Gastroesophageal sphincter (tissue), 3 donors: ENCODE measurements around the gene TENT4B.

Experiments used
- CTCF ChIP-seq, 4 experiments: fragments of 200-600 bp in 2 of 4; fragments of 450-650 bp in 2 of 4; sonication (generic) in 1 of 4; IDR thresholded peaks; one replicate each; pipeline ENCODE4 v1.5.1; 2017 to 2019; ENCODE audit warnings: antibody characterized with exemption in 4 of 4, mild to moderate bottlenecking in 2 of 4, moderate library complexity in 2 of 4
- EP300 ChIP-seq: sonication (generic); formaldehyde crosslinking; IDR thresholded peaks from one replicate; pipeline ENCODE4 v1.6.1; 2017; ENCODE audit warnings: antibody characterized with exemption, mild to moderate bottlenecking
- POLR2A ChIP-seq, 2 donors: fragments of 450-650 bp; IDR thresholded peaks; one replicate each; pipeline ENCODE4 v1.6.1; 2017; ENCODE audit warnings: antibody characterized with exemption in 2 of 2, mild to moderate bottlenecking in 2 of 2, moderate library complexity in 1 of 2
- POLR2AphosphoS5 ChIP-seq: sonication (generic); formaldehyde crosslinking; IDR thresholded peaks from one replicate; pipeline ENCODE4 v1.6.1; 2017; ENCODE audit warnings: antibody characterized with exemption

- TF ChIP-seq CTCF (IDR thresholded peaks at IDR 0.05), result no peak
- no peak for TF ChIP-seq POLR2A (IDR thresholded peaks at IDR 0.05)
- no peak for TF ChIP-seq EP300
- TF ChIP-seq POLR2AphosphoS5, result no peak
Measured at GRCh38 chr16:50165473-50165872, 12.4 kb downstream of the TENT4B start.
